ENCODE results near the gene EEIG1. TPM values are rescaled to one million over a fixed set of nuclear protein-coding genes. Genes with fewer than 3 reads are reported as not detected.

The EEIG1 gene
- total and polyA plus RNA-seq, 2 experiments from 2014 or later: 11.2 to 22.4 TPM

DNA sequence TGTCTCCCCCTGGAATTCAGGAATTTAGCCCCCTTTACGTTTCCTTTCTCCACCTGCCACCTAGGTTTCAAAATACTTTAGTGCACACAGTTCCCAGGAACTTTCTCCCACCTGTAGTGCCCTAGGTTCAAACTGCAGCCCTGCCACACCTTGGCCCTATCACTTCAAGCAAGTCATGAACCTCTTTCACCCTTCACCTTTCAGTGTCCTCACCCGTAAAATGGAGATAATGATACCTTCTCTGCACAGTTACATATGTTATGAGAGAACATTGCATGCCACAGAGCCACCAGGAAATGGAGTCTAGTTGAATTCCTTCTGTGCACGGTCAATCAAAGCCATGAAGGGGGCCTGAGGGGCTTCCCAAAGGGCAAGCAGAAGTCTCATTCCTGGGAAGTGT is 9.8 kb upstream of the EEIG1 start:
- TF ChIP-seq ZNF331 (CRISPR knock-in tag; IDR thresholded peaks at IDR 0.05; ENCODE audit: low read depth) (no peak), EZH2phosphoT487 (IDR thresholded peaks at IDR 0.05; ENCODE audit: unreplicated experiment) (no peak)
- TF ChIP-seq, protein P1, sequence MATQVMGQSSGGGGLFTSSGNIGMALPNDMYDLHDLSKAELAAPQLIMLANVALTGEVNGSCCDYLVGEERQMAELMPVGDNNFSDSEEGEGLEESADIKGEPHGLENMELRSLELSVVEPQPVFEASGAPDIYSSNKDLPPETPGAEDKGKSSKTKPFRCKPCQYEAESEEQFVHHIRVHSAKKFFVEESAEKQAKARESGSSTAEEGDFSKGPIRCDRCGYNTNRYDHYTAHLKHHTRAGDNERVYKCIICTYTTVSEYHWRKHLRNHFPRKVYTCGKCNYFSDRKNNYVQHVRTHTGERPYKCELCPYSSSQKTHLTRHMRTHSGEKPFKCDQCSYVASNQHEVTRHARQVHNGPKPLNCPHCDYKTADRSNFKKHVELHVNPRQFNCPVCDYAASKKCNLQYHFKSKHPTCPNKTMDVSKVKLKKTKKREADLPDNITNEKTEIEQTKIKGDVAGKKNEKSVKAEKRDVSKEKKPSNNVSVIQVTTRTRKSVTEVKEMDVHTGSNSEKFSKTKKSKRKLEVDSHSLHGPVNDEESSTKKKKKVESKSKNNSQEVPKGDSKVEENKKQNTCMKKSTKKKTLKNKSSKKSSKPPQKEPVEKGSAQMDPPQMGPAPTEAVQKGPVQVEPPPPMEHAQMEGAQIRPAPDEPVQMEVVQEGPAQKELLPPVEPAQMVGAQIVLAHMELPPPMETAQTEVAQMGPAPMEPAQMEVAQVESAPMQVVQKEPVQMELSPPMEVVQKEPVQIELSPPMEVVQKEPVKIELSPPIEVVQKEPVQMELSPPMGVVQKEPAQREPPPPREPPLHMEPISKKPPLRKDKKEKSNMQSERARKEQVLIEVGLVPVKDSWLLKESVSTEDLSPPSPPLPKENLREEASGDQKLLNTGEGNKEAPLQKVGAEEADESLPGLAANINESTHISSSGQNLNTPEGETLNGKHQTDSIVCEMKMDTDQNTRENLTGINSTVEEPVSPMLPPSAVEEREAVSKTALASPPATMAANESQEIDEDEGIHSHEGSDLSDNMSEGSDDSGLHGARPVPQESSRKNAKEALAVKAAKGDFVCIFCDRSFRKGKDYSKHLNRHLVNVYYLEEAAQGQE (IDR thresholded peaks at IDR 0.05; ENCODE audit: unreplicated experiment): no peak
- TF ChIP-seq, protein P2, sequence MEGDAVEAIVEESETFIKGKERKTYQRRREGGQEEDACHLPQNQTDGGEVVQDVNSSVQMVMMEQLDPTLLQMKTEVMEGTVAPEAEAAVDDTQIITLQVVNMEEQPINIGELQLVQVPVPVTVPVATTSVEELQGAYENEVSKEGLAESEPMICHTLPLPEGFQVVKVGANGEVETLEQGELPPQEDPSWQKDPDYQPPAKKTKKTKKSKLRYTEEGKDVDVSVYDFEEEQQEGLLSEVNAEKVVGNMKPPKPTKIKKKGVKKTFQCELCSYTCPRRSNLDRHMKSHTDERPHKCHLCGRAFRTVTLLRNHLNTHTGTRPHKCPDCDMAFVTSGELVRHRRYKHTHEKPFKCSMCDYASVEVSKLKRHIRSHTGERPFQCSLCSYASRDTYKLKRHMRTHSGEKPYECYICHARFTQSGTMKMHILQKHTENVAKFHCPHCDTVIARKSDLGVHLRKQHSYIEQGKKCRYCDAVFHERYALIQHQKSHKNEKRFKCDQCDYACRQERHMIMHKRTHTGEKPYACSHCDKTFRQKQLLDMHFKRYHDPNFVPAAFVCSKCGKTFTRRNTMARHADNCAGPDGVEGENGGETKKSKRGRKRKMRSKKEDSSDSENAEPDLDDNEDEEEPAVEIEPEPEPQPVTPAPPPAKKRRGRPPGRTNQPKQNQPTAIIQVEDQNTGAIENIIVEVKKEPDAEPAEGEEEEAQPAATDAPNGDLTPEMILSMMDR (conservative IDR thresholded peaks at IDR 0.05; ENCODE audit: low read depth in 2 of 2): no peak
- no peak overlapping the region for H3K27ac ChIP-seq (ENCODE audit: low read depth)
- H4K20me1 ChIP-seq (replicated peaks; ENCODE audit: insufficient read depth): no peaks in the 10 kb centered on the region
- no peaks in the 10 kb centered on the region for H3K4me1 ChIP-seq (ENCODE audit: insufficient read depth)
- Mint-ChIP-seq H3K27ac (no peak overlapping the region), H3K9me3 (no peaks in the 10 kb centered on the region), H3K4me3 (no peak overlapping the region), H3K27me3 (ENCODE audit: insufficient read depth, low read depth, poor library complexity) (peaks cover 4% of the 10 kb centered on the region), H3K36me3 (ENCODE audit: low read depth) (no peaks in the 10 kb centered on the region), H3K4me1 (no peaks in the 10 kb centered on the region)
- H3K4me2 ChIP-seq: no peak overlapping the region
- no peaks in the 10 kb centered on the region for H3F3A ChIP-seq (replicated peaks; ENCODE audit: low read depth)
- DNase-seq (ENCODE audit: low spot score): no peak
- no peak overlapping the region for H3K4me3 ChIP-seq
- no peak for ATAC-seq
- no peaks in the 10 kb centered on the region for H3K9me2 ChIP-seq (ENCODE audit: insufficient read depth)
- H3K36me3 ChIP-seq (ENCODE audit: insufficient read depth): no peaks in the 10 kb centered on the region
- H2AFZ ChIP-seq: no peak overlapping the region; the same call in 1 of the 2 replicates
- no peaks in the 10 kb centered on the region for H3K27me3 ChIP-seq (ENCODE audit: insufficient read depth)
- no peaks in the 10 kb centered on the region for H3K79me2 ChIP-seq (replicated peaks; ENCODE audit: insufficient read depth)

DNA sequence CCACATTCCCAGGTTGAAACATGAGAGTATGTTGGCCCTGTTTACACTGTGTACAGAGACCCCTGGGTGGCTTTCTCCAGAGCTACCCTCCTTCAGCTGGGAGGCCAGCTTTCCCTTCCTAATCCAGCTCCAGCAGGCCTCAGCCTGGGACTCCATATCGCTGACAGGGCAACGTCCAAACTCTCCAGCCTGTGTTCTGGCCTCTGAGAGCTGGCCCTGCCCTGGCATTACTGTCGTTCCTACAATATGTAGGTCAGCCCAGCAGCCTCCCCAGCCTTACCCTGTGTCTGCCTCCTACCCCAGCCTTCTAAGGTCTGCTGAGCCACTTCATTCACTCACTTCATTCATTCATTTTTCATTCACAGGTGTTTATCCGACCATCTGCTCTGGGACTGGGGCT is 8.3 kb upstream of the EEIG1 start:
- no peak overlapping the region for H3K27ac Mint-ChIP-seq
- no peaks in the 10 kb centered on the region for H3K27me3 ChIP-seq (ENCODE audit: insufficient read depth)
- H3K4me1 ChIP-seq (ENCODE audit: insufficient read depth): no peaks in the 10 kb centered on the region
- H3K4me1 Mint-ChIP-seq: peaks cover 5% of the 10 kb centered on the region; the same call in 2 of the 3 replicates
- no peaks in the 10 kb centered on the region for H3F3A ChIP-seq (replicated peaks; ENCODE audit: low read depth)
- H3K36me3 ChIP-seq (ENCODE audit: insufficient read depth): no peaks in the 10 kb centered on the region
- no peak overlapping the region for H3K27ac ChIP-seq (ENCODE audit: low read depth)
- no peak overlapping the region for H3K4me2 ChIP-seq
- DNase-seq (ENCODE audit: low spot score) (no peak), ATAC-seq (no peak)
- H3K9me3 Mint-ChIP-seq: no peaks in the 10 kb centered on the region
- no peaks in the 10 kb centered on the region for H4K20me1 ChIP-seq (replicated peaks; ENCODE audit: insufficient read depth)
- H3K79me2 ChIP-seq (replicated peaks; ENCODE audit: insufficient read depth): no peaks in the 10 kb centered on the region
- no peak overlapping the region for H2AFZ ChIP-seq
- H3K4me3 ChIP-seq: no peak overlapping the region
- H3K9me2 ChIP-seq (ENCODE audit: insufficient read depth): no peaks in the 10 kb centered on the region
- no peaks in the 10 kb centered on the region for H3K36me3 Mint-ChIP-seq (ENCODE audit: low read depth)
- H3K27me3 Mint-ChIP-seq (ENCODE audit: insufficient read depth, low read depth, poor library complexity): peaks cover 6% of the 10 kb centered on the region
- TF ChIP-seq EZH2phosphoT487 (IDR thresholded peaks at IDR 0.05; ENCODE audit: unreplicated experiment) (no peak), NANOG (IDR thresholded peaks at IDR 0.05; ENCODE audit: borderline replicate concordance) (no peak), CREB1 (CRISPR knock-in tag; IDR thresholded peaks at IDR 0.05; ENCODE audit: low read depth) (no peak), JUNB (IDR thresholded peaks at IDR 0.05; ENCODE audit: unreplicated experiment) (no peak), POLR2AphosphoS5 (IDR thresholded peaks at IDR 0.05; ENCODE audit: low read depth) (no peak), ZNF114 (CRISPR knock-in tag; IDR thresholded peaks at IDR 0.05) (no peak), EZH2 (IDR thresholded peaks at IDR 0.05; ENCODE audit: low read depth, unreplicated experiment) (no peak), STAT1 (IDR thresholded peaks at IDR 0.05; ENCODE audit: unreplicated experiment) (no peak), ZNF331 (CRISPR knock-in tag; IDR thresholded peaks at IDR 0.05; ENCODE audit: low read depth) (no peak)
- TF ChIP-seq, protein P1 (IDR thresholded peaks at IDR 0.05; ENCODE audit: unreplicated experiment): no peak
- TF ChIP-seq, protein P2 (conservative IDR thresholded peaks at IDR 0.05; ENCODE audit: low read depth in 2 of 2): no peak
- TF ChIP-seq, protein P3, sequence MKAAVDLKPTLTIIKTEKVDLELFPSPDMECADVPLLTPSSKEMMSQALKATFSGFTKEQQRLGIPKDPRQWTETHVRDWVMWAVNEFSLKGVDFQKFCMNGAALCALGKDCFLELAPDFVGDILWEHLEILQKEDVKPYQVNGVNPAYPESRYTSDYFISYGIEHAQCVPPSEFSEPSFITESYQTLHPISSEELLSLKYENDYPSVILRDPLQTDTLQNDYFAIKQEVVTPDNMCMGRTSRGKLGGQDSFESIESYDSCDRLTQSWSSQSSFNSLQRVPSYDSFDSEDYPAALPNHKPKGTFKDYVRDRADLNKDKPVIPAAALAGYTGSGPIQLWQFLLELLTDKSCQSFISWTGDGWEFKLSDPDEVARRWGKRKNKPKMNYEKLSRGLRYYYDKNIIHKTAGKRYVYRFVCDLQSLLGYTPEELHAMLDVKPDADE (IDR thresholded peaks at IDR 0.05): no peak
- H3K4me3 Mint-ChIP-seq: no peak overlapping the region
